Activated naive CD8-positive, alpha-beta T cell treated with anti-CD3 and anti-CD28 coated beads, Interleukin-2, amount 10 ng/mL, durations not matched to agents 7 days and 5 days (primary cell): Measurements from ENCODE around the gene PLK2. TPM values are rescaled to one million over a fixed set of nuclear protein-coding genes. Genes with fewer than 3 reads are reported as not detected.

Source experiments
- ATAC-seq: fragments of 150-1000 bp; cut with Tn5 transposase; one replicate; pipeline ENCODE4 v1.10.0; 2021; ENCODE audit warnings: low read depth, moderate library complexity
- POLR2A ChIA-PET: fragments of 350-600 bp; sonication (Branson Sonifier 250); formaldehyde crosslinking; loops from one replicate; lab custom pipeline; 2021; ENCODE audit warnings: antibody characterized with exemption; lab: Charles Lee
- DNase-seq: peaks from one replicate; pipeline ENCODE4 v3.0.0; 2021
- H3K27ac Mint-ChIP-seq: one replicate; pipeline ENCODE4 v1.8.0; 2022; ENCODE audit warnings: mild to moderate bottlenecking, mixed read lengths
- H3K27me3 Mint-ChIP-seq: one replicate; pipeline ENCODE4 v1.8.0; 2022; ENCODE audit warnings: mild to moderate bottlenecking, moderate library complexity, mixed read lengths
- H3K36me3 Mint-ChIP-seq: one replicate; pipeline ENCODE4 v1.8.0; 2021; ENCODE audit warnings: mild to moderate bottlenecking, mixed read lengths
- H3K4me1 Mint-ChIP-seq: one replicate; pipeline ENCODE4 v1.8.0; 2021; ENCODE audit warnings: mixed read lengths
- H3K4me3 Mint-ChIP-seq: one replicate; pipeline ENCODE4 v1.8.0; 2022; ENCODE audit warnings: mild to moderate bottlenecking, moderate library complexity, mixed read lengths
- H3K9me3 Mint-ChIP-seq: one replicate; pipeline ENCODE4 v1.8.0; 2021; ENCODE audit warnings: mixed read lengths
- total RNA-seq, 2 experiments: library from RNA; stranded (reverse); gene quantifications; one replicate each; pipeline ENCODE4 v1.2.3, GENCODE V29; 2021

The PLK2 gene
- total RNA-seq, 2 experiments from 2014 or later: 3.8 to 4.4 TPM

- H3K4me1 Mint-ChIP-seq: peaks cover 17% of the 10 kb centered on the region
- DNase-seq (no peak), ATAC-seq (no peak)
- H3K27ac Mint-ChIP-seq: no peak overlapping the region
- no peak overlapping the region for H3K4me3 Mint-ChIP-seq
- POLR2A ChIA-PET: no interaction called here
- H3K36me3 Mint-ChIP-seq: peaks cover 2% of the 10 kb centered on the region
- no peaks in the 10 kb centered on the region for H3K9me3 Mint-ChIP-seq
- H3K27me3 Mint-ChIP-seq: peaks cover 27% of the 10 kb centered on the region
Observed at GRCh38 chr5:58462154-58462553, 2.3 kb upstream of the PLK2 start.

GRCh38 chr5:58460732-58461286 lies 923 bp upstream of the PLK2 start:
- peak overlapping the region; percentile 46 for H3K27ac Mint-ChIP-seq
- peaks cover 11% of the 10 kb centered on the region for H3K4me1 Mint-ChIP-seq
- H3K4me3 Mint-ChIP-seq: peak overlapping the region; percentile 81
- H3K9me3 Mint-ChIP-seq: no peaks in the 10 kb centered on the region
- ATAC-seq (peak; percentile 73), DNase-seq (peak; percentile 87)
- POLR2A ChIA-PET: no interaction called here
- H3K36me3 Mint-ChIP-seq: peaks cover 2% of the 10 kb centered on the region
- peaks cover 33% of the 10 kb centered on the region for H3K27me3 Mint-ChIP-seq

- POLR2A ChIA-PET: no interaction called here
- Mint-ChIP-seq H3K9me3 (no peaks in the 10 kb centered on the region), H3K4me3 (peak overlapping the region; percentile 81), H3K36me3 (peaks cover 3% of the 10 kb centered on the region), H3K27me3 (peaks cover 33% of the 10 kb centered on the region), H3K27ac (no peak overlapping the region), H3K4me1 (peaks cover 11% of the 10 kb centered on the region)
- no peak for ATAC-seq
- no peak for DNase-seq
Observed at GRCh38 chr5:58459146-58460001, 512 bp downstream of the PLK2 start.

DNA sequence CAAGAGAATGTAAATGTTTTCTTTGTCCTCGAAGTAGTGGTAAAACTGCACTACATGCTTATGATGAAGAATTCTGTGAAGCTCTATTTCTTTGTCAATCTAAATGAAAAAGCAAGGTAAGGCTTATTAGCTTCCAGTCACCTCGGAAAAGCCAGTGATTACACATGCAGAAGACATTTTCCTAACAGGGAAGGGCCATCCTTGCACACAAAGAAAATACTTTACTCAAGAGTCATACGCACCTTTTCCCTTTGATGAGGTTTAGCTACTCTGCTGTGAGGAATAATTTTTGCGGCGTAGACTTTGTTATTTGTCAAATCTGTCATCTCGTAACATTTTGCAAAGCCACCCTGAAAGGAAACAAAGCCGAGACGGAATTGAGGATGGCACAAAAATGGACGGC lies 1.1 kb downstream of the PLK2 start:
- ATAC-seq (no peak), DNase-seq (no peak)
- Mint-ChIP-seq H3K27me3 (peaks cover 30% of the 10 kb centered on the region), H3K4me3 (peak overlapping the region; percentile 74), H3K36me3 (peaks cover 3% of the 10 kb centered on the region), H3K4me1 (peaks cover 11% of the 10 kb centered on the region), H3K27ac (no peak overlapping the region), H3K9me3 (no peaks in the 10 kb centered on the region)
- POLR2A ChIA-PET: no interaction called here

- no peak overlapping the region for H3K4me3 Mint-ChIP-seq
- no peak for ATAC-seq
- peaks cover 3% of the 10 kb centered on the region for H3K36me3 Mint-ChIP-seq
- POLR2A ChIA-PET: no interaction called here
- H3K4me1 Mint-ChIP-seq: peaks cover 11% of the 10 kb centered on the region
- peaks cover 30% of the 10 kb centered on the region for H3K27me3 Mint-ChIP-seq
- no peak overlapping the region for H3K27ac Mint-ChIP-seq
- no peak for DNase-seq
- no peaks in the 10 kb centered on the region for H3K9me3 Mint-ChIP-seq
Observed at GRCh38 chr5:58458141-58458742, 1.6 kb downstream of the PLK2 start.

DNA sequence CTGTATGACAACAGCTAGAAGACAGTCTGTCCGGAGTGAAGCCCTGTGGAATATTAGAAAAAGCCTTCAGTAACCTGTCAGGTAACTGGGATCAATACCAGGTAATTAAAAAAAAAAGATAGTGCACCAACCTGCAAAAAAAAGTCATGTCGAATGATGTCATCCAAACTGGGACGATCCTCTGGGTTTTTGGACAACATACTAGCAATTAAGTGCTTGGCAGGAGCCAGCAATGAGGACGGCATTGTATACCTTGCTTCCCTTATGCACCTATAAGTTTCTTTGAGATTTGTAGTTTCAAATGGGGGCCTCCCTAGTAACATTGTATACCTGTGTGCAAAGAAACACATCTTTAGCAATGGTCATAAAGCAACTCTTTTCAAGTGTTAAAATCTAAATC lies 2.8 kb downstream of the PLK2 start:
- Mint-ChIP-seq H3K27me3 (peaks cover 32% of the 10 kb centered on the region), H3K27ac (no peak overlapping the region), H3K4me3 (no peak overlapping the region), H3K9me3 (no peaks in the 10 kb centered on the region), H3K36me3 (peaks cover 3% of the 10 kb centered on the region), H3K4me1 (peaks cover 9% of the 10 kb centered on the region)
- DNase-seq (no peak), ATAC-seq (no peak)
- POLR2A ChIA-PET: no interaction called here

GRCh38 chr5:58456486-58456885 lies 3.4 kb downstream of the PLK2 start:
- no peak overlapping the region for H3K27ac Mint-ChIP-seq
- H3K4me1 Mint-ChIP-seq: peaks cover 8% of the 10 kb centered on the region
- no peak for DNase-seq
- ATAC-seq: no peak
- H3K27me3 Mint-ChIP-seq: peaks cover 32% of the 10 kb centered on the region
- H3K4me3 Mint-ChIP-seq: no peak overlapping the region
- no peaks in the 10 kb centered on the region for H3K9me3 Mint-ChIP-seq
- POLR2A ChIA-PET: no interaction called here
- peaks cover 3% of the 10 kb centered on the region for H3K36me3 Mint-ChIP-seq

- no peak overlapping the region for H3K4me3 Mint-ChIP-seq
- no peak overlapping the region for H3K27ac Mint-ChIP-seq
- ATAC-seq (no peak), DNase-seq (no peak)
- H3K9me3 Mint-ChIP-seq: no peaks in the 10 kb centered on the region
- H3K27me3 Mint-ChIP-seq: peaks cover 32% of the 10 kb centered on the region
- POLR2A ChIA-PET: no interaction called here
- peaks cover 3% of the 10 kb centered on the region for H3K36me3 Mint-ChIP-seq
- H3K4me1 Mint-ChIP-seq: peaks cover 5% of the 10 kb centered on the region
Observed at GRCh38 chr5:58456026-58456425, 3.9 kb downstream of the PLK2 start.

DNA sequence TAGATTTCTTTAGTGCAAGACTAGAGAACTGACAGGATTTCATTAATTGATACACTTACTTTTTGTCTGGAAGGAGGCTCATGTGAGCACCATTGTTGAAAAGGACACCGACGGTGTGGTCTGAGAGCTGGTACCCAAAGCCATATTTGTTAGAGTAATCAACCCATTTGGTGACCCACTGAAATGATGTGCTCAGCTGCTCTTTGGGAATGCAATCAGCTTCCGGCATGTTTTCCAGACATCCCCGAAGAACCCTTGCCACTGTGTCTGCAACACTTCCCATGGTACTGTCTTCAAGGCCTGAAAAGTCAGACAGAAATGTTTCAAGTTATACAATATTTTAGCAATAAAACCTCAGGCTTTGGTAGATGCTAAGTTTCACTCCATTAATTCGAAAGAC lies 4.4 kb downstream of the PLK2 start:
- Mint-ChIP-seq H3K4me1 (peaks cover 3% of the 10 kb centered on the region), H3K27me3 (peaks cover 35% of the 10 kb centered on the region), H3K9me3 (no peaks in the 10 kb centered on the region), H3K4me3 (no peak overlapping the region), H3K36me3 (peaks cover 3% of the 10 kb centered on the region), H3K27ac (no peak overlapping the region)
- DNase-seq (no peak), ATAC-seq (no peak)
- POLR2A ChIA-PET: no interaction called here

- ATAC-seq: no peak
- Mint-ChIP-seq H3K4me3 (no peak overlapping the region), H3K36me3 (peaks cover 3% of the 10 kb centered on the region), H3K27ac (no peak overlapping the region), H3K27me3 (peaks cover 35% of the 10 kb centered on the region), H3K4me1 (peaks cover 3% of the 10 kb centered on the region), H3K9me3 (no peaks in the 10 kb centered on the region)
- POLR2A ChIA-PET: no interaction called here
- DNase-seq: no peak
Observed at GRCh38 chr5:58455066-58455465, 4.8 kb downstream of the PLK2 start.

DNA sequence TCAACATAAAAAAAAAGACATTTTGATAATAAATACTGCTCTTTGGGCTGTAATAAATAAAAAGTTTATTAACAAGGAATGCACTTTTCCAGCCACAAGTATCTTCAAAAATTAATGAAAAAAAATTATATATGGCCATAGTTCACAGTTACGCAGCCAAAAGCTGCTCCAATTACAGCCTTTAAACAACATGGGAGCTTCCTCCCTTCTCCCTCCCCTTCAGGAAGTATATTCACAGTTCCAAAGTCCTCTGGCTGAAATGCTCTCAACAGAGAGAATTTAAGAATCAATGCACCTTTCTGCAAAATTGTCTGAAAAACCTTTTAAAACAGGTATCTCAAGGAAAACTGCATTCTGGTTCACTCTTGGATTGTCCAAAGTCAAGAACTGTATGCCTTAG lies 5.9 kb downstream of the PLK2 start:
- H3K4me3 Mint-ChIP-seq: no peak overlapping the region
- H3K36me3 Mint-ChIP-seq: peaks cover 3% of the 10 kb centered on the region
- H3K27ac Mint-ChIP-seq: no peak overlapping the region
- ATAC-seq (no peak), DNase-seq (no peak)
- H3K27me3 Mint-ChIP-seq: peaks cover 32% of the 10 kb centered on the region
- H3K4me1 Mint-ChIP-seq: no peaks in the 10 kb centered on the region
- POLR2A ChIA-PET: no interaction called here
- no peaks in the 10 kb centered on the region for H3K9me3 Mint-ChIP-seq

DNA sequence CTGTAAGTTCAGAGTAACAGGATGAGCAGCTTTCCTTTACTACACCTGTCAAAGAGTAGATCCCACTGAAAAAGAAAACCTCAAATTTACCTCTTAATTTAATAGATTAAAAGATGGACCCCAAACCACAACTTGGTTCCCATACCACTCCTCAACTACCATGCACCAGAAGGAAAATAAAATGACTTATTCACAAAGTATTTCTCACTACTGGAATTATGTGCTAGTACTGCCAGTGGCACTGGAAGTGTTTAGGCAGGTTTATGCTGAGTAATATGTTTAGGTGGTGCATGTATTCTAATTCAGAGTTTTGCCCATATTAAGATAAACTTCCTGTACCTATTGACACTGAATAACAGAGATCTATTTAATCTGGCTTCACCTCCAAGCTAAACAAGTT lies 6.6 kb downstream of the PLK2 start:
- ATAC-seq (no peak), DNase-seq (no peak)
- Mint-ChIP-seq H3K36me3 (peaks cover 3% of the 10 kb centered on the region), H3K9me3 (no peaks in the 10 kb centered on the region), H3K4me3 (no peak overlapping the region), H3K27ac (no peak overlapping the region), H3K4me1 (no peaks in the 10 kb centered on the region), H3K27me3 (peaks cover 25% of the 10 kb centered on the region)
- POLR2A ChIA-PET: no interaction called here

GRCh38 chr5:58452566-58453258 lies 7.2 kb downstream of the PLK2 start:
- no peaks in the 10 kb centered on the region for H3K9me3 Mint-ChIP-seq
- POLR2A ChIA-PET: no interaction called here
- no peak overlapping the region for H3K4me3 Mint-ChIP-seq

More at GRCh38 chr5:58452566-58453258, 7.2 kb downstream of the PLK2 start:
- ATAC-seq (no peak), DNase-seq (no peak)
- no peaks in the 10 kb centered on the region for H3K4me1 Mint-ChIP-seq
- H3K36me3 Mint-ChIP-seq: peaks cover 3% of the 10 kb centered on the region
- H3K27me3 Mint-ChIP-seq: peaks cover 19% of the 10 kb centered on the region
- H3K27ac Mint-ChIP-seq: no peak overlapping the region
